Sigmoid colon (tissue), 4 donors: Measurements from ENCODE around the gene FIBP.

ENCODE experiments used
- EP300 ChIP-seq, 4 donors: sonication (generic); formaldehyde crosslinking; IDR thresholded peaks; one replicate each; pipeline ENCODE4 v1.6.1; 2017; ENCODE audit warnings: antibody characterized with exemption in 4 of 4
- POLR2A ChIP-seq, 2 donors: fragments of 450-650 bp; IDR thresholded peaks; one replicate each; pipeline ENCODE4 v1.6.1; 2016; ENCODE audit warnings: antibody characterized with exemption in 2 of 2, mild to moderate bottlenecking in 2 of 2, moderate library complexity in 2 of 2
- POLR2AphosphoS5 ChIP-seq, 4 donors: sonication (generic); formaldehyde crosslinking; IDR thresholded peaks; one replicate each; pipeline ENCODE4 v1.6.1; 2017; ENCODE audit warnings: antibody characterized with exemption in 4 of 4
- TF ChIP-seq, protein P1 (sequence below), 4 experiments: fragments of 450-650 bp in 3 of 4; fragments of 200-600 bp in 1 of 4; IDR thresholded peaks; one replicate each; pipeline ENCODE4 v1.5.1; 2016 to 2019; ENCODE audit warnings: antibody characterized with exemption in 4 of 4, mild to moderate bottlenecking in 3 of 4, moderate library complexity in 2 of 4

DNA sequence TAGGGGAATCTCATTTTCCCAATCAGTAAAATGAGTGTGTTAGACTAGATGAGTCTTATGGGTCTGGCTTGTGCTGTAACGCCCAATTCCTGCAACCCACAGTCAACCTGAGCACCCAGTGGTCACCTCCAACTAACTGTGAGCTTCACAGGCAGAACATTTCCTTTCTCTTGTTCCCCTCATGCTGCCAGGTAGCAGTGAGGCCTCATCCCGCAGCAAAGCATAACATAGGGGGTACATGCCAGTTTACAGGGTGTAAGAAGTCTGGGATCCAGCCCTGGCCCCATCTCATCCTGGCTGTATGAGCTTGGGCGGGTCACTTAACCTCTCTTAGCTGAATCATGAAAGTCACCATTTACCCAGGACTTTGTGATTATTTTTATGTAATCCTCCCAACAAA is 19.4 kb downstream of the FIBP start:
- no peak for TF ChIP-seq POLR2A (IDR thresholded peaks at IDR 0.05)
- TF ChIP-seq, protein P1, sequence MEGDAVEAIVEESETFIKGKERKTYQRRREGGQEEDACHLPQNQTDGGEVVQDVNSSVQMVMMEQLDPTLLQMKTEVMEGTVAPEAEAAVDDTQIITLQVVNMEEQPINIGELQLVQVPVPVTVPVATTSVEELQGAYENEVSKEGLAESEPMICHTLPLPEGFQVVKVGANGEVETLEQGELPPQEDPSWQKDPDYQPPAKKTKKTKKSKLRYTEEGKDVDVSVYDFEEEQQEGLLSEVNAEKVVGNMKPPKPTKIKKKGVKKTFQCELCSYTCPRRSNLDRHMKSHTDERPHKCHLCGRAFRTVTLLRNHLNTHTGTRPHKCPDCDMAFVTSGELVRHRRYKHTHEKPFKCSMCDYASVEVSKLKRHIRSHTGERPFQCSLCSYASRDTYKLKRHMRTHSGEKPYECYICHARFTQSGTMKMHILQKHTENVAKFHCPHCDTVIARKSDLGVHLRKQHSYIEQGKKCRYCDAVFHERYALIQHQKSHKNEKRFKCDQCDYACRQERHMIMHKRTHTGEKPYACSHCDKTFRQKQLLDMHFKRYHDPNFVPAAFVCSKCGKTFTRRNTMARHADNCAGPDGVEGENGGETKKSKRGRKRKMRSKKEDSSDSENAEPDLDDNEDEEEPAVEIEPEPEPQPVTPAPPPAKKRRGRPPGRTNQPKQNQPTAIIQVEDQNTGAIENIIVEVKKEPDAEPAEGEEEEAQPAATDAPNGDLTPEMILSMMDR (IDR thresholded peaks at IDR 0.05), result no peak
- TF ChIP-seq POLR2AphosphoS5 (IDR thresholded peaks at IDR 0.05), result no peak
- TF ChIP-seq EP300 (IDR thresholded peaks at IDR 0.05), result no peak
